Smooth muscle cell (in vitro differentiated cells): ENCODE results near the gene PDE2A. TPM values are rescaled to one million over a fixed set of nuclear protein-coding genes. Genes with fewer than 3 reads are reported as not detected.

Source experiments
- microRNA counts: library from miRNA; unstranded; fragments of <30 nt; microRNA quantifications from one replicate; lab custom pipeline; 2016
- microRNA-seq: library from miRNA; unstranded; fragments of <30 nt; microRNA quantifications from one replicate; pipeline ENCODE4, GENCODE V29; 2016; ENCODE audit warnings: borderline number of aligned reads
- polyA plus RNA-seq: library from polyadenylated mRNA; unstranded; fragments of >200 nt; fragmentation: Nextera tagmentation; extraction: Ambion mirVana; gene quantifications from 2 replicates; pipeline ENCODE4 v1.2.1, GENCODE V29; 2016
- small RNA-seq: library from RNA; depleted of rRNA; stranded (forward); fragments of <200 nt; gene quantifications from one replicate; pipeline ENCODE3, GENCODE V24; 2014
- total RNA-seq: library from RNA; depleted of rRNA; stranded (reverse); fragments of >200 nt; gene quantifications from 2 replicates; pipeline ENCODE4 v1.2.3, GENCODE V29; 2014

Gene PDE2A
- total and polyA plus RNA-seq, 2 experiments from 2014 or later = 1.0 TPM; not detected in 1

MicroRNA genes within 50 kb of the gene (microRNA counts, 767-probe panel; counts per million panel counts)
- microRNA hsa-miR-139-3p (lab: Ali Mortazavi, UCI) = 183 counts per million
- microRNA hsa-miR-139-5p (lab: Ali Mortazavi, UCI) = 3,832 counts per million, percentile 14 among the panel's probes with 10 or more counts

Small RNA genes lying within 50 kb of the gene (microRNA-seq; reads per million reads assigned to microRNA genes)
- 466 reads per million, percentile 73 among the genes with 10 or more reads in this experiment for gene MIR139

Small RNA genes lying within 50 kb of the gene (small RNA-seq; reads per million reads assigned to genes)
- gene MIR139 (not detected), gene RNU7-105P (not detected)

Other genes starting within 250 kb of the PDE2A start
- gene CLPB, start 239.9 kb downstream of the PDE2A start, total RNA-seq = 15.4 and 30.4 TPM in 2 replicates
- 14.3 and 18.4 TPM in 2 replicates for gene CLPB, start 239.9 kb downstream of the PDE2A start, polyA plus RNA-seq
- 45.2 and 65.3 TPM in 2 replicates for gene ARAP1, start 78.0 kb upstream of the PDE2A start, total RNA-seq
- 45.6 and 54.2 TPM in 2 replicates for gene ARAP1, start 78.0 kb upstream of the PDE2A start, polyA plus RNA-seq
- 87.7 and 113 TPM in 2 replicates for gene STARD10, start 119.6 kb upstream of the PDE2A start, total RNA-seq
- 130 and 249 TPM in 2 replicates for gene STARD10, start 119.6 kb upstream of the PDE2A start, polyA plus RNA-seq
- gene ATG16L2, start 140.0 kb upstream of the PDE2A start, total RNA-seq = 3.1 and 9.3 TPM in 2 replicates
- 7.4 and 16.1 TPM in 2 replicates for gene ATG16L2, start 140.0 kb upstream of the PDE2A start, polyA plus RNA-seq